ENCODE measurements around the gene DERL3.

Gene DERL3

DNA sequence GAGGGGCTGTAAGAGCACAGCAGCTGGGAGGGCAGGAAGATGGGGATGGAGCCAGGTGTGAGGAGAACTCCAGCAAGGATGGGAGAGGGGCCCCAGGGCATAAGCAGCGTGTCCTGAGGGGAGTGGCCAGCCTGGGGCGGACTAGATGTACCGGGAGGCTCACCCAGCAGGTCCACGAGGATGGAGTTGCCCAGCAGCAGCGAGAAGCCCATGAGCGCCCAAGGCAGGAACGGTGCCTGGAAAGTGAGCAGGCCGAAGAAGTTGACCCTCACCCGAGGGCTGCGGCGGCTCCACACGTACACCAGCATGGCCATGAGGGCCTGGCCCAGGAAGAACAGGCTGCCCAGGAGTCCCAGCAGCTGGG lies 1.3 kb downstream of the DERL3 start:
- Histone ChIP-seq H3K27ac (peak overlapping the region; percentile 73), H3K9ac (peak overlapping the region; percentile 85; the same call in 1 of the 2 replicates), H3K4me2 (peak overlapping the region; percentile 76), H2AFZ (ENCODE audit: low read depth) (no peak overlapping the region), H3K27me3 (ENCODE audit: insufficient read depth, low read depth) (no peaks in the 10 kb centered on the region), H3K79me2 (ENCODE audit: insufficient read depth, low read depth) (peaks cover 29% of the 10 kb centered on the region), H4K20me1 (ENCODE audit: insufficient read depth) (no peaks in the 10 kb centered on the region), H3K4me3 (IDR thresholded peaks at IDR 0.05; ENCODE audit: insufficient read depth, low read depth, low read length) (no peak overlapping the region), H3K4me1 (ENCODE audit: low read depth, poor library complexity, severe bottlenecking) (peaks cover 53% of the 10 kb centered on the region), H3K36me3 (ENCODE audit: insufficient read depth) (no peaks in the 10 kb centered on the region)
- TF ChIP-seq, protein P1, sequence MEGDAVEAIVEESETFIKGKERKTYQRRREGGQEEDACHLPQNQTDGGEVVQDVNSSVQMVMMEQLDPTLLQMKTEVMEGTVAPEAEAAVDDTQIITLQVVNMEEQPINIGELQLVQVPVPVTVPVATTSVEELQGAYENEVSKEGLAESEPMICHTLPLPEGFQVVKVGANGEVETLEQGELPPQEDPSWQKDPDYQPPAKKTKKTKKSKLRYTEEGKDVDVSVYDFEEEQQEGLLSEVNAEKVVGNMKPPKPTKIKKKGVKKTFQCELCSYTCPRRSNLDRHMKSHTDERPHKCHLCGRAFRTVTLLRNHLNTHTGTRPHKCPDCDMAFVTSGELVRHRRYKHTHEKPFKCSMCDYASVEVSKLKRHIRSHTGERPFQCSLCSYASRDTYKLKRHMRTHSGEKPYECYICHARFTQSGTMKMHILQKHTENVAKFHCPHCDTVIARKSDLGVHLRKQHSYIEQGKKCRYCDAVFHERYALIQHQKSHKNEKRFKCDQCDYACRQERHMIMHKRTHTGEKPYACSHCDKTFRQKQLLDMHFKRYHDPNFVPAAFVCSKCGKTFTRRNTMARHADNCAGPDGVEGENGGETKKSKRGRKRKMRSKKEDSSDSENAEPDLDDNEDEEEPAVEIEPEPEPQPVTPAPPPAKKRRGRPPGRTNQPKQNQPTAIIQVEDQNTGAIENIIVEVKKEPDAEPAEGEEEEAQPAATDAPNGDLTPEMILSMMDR (conservative IDR thresholded peaks at IDR 0.05; ENCODE audit: low read depth, low read length): no peak

DNA sequence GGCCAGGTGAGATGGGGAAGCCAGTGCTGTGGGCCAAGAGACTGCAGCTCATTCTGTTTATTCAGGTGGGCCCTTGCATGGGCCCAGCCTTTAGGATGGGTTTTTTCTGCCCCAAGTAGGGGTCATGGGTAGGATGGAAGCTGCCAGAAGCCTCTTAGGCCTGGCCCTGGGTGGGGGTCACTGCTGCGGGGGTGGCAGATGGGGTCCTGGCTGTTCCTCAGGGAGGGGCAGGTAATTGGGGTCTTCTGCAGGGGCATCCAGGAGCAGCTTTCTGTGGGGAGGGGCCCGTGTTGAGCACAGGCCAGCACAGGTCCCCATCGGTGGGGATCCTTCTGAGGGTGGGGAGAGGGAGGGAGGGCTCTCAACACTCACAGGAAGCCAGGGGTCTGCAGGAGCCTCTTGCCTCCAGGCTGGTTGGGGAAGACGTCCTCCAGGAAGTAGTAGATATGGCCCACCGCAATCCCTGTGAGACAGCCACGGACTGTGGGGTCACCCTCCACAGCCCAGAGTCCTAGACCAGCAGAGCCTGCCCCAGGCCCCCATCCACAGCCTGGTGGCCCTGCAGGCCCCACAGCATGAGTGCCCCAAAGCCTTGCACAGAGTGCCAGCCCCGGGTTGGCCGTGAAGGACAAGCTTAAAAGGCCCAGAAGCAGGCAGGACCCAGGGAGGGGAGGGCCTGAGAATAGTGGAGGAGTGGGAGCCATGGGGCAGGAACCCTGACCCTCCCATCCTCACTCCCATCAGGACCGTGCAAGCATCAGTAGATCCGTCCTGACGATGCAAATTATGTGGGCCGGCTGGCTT lies 1.9 kb downstream of the DERL3 start:
- Histone ChIP-seq H2AFZ (ENCODE audit: low read depth) (no peak overlapping the region), H3K4me2 (peak overlapping the region; percentile 76), H3K27me3 (ENCODE audit: insufficient read depth, low read depth) (no peaks in the 10 kb centered on the region), H3K9ac (peak overlapping the region; percentile 85; the same call in 1 of the 2 replicates), H4K20me1 (ENCODE audit: insufficient read depth) (no peaks in the 10 kb centered on the region), H3K79me2 (ENCODE audit: insufficient read depth, low read depth) (peaks cover 29% of the 10 kb centered on the region), H3K4me3 (IDR thresholded peaks at IDR 0.05; ENCODE audit: insufficient read depth, low read depth, low read length) (no peak overlapping the region), H3K36me3 (ENCODE audit: insufficient read depth) (no peaks in the 10 kb centered on the region), H3K27ac (peak overlapping the region; percentile 73), H3K4me1 (ENCODE audit: low read depth, poor library complexity, severe bottlenecking) (peaks cover 47% of the 10 kb centered on the region)
- TF ChIP-seq, protein P1 (conservative IDR thresholded peaks at IDR 0.05; ENCODE audit: low read depth, low read length): no peak

DNA sequence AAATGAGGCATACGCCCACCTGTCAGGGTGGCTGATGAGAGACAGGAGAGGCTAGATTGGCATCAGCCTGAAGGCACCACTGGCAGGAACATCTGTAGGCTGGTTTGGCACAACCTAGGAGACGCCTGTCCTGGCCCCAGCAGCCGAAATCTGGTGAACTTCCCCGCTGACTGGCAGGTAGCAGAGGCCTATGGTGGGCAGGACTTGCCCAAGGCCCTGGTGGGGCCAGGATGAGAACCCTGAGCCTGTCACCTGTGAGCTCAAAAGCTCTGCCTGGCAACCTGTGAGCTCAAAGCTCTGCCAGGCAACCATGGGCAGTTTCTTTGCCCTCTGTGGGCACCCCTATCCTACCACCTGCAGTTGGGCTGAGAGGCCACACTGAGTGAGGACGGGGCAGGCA lies 2.5 kb downstream of the DERL3 start:
- Histone ChIP-seq H3K4me1 (ENCODE audit: low read depth, poor library complexity, severe bottlenecking) (peaks cover 41% of the 10 kb centered on the region), H2AFZ (ENCODE audit: low read depth) (no peak overlapping the region), H3K27ac (peak overlapping the region; percentile 73; the same call in 1 of the 2 replicates), H3K36me3 (ENCODE audit: insufficient read depth) (no peaks in the 10 kb centered on the region), H3K79me2 (ENCODE audit: insufficient read depth, low read depth) (peaks cover 29% of the 10 kb centered on the region), H3K27me3 (ENCODE audit: insufficient read depth, low read depth) (no peaks in the 10 kb centered on the region), H4K20me1 (ENCODE audit: insufficient read depth) (no peaks in the 10 kb centered on the region), H3K9ac (peak overlapping the region; percentile 85; the same call in 1 of the 2 replicates), H3K4me3 (IDR thresholded peaks at IDR 0.05; ENCODE audit: insufficient read depth, low read depth, low read length) (no peak overlapping the region), H3K4me2 (peak overlapping the region; percentile 76)
- TF ChIP-seq, protein P1 (conservative IDR thresholded peaks at IDR 0.05; ENCODE audit: low read depth, low read length): no peak

DNA sequence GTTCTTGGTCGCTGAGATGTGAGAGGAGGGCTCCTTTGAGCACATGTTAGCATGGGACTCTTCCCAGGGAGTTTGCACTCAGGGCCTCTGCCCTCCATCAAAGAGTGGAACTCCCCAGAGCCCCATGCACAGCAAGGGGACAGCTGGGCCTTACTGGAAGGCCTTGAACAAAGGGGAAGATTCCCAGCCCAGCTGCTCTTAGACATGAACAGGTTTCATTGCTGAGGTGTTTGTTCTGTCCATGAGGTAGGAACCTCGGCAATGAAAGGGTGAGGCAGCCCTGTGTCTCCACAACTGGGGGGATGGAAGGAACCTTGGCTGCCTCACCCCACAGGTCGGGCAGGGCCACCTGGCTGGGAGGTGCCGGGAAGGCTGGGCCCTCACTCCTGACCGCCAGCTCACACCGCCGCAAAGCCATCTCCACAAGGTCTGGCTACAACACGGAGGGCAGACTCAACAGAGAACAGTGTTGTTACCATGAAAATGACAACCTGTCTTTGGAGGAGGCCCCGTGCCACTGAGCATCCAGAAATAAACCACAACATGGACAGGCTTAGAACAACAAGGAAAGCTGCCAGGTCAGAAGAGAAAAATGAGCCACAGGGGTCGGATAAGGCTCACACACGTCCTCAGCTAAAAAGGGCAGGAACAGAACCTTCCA lies 3.2 kb downstream of the DERL3 start:
- Histone ChIP-seq H3K4me2 (peak overlapping the region; percentile 76), H4K20me1 (ENCODE audit: insufficient read depth) (no peaks in the 10 kb centered on the region), H3K4me1 (ENCODE audit: low read depth, poor library complexity, severe bottlenecking) (peaks cover 35% of the 10 kb centered on the region), H2AFZ (ENCODE audit: low read depth) (no peak overlapping the region), H3K36me3 (ENCODE audit: insufficient read depth) (no peaks in the 10 kb centered on the region), H3K4me3 (IDR thresholded peaks at IDR 0.05; ENCODE audit: insufficient read depth, low read depth, low read length) (no peak overlapping the region), H3K27me3 (ENCODE audit: insufficient read depth, low read depth) (no peaks in the 10 kb centered on the region), H3K79me2 (ENCODE audit: insufficient read depth, low read depth) (peaks cover 29% of the 10 kb centered on the region), H3K27ac (peak overlapping the region; percentile 73), H3K9ac (peak overlapping the region; percentile 85; the same call in 1 of the 2 replicates)
- TF ChIP-seq, protein P1 (conservative IDR thresholded peaks at IDR 0.05; ENCODE audit: low read depth, low read length): no peak

Measured in KMS-11 (cell line).